Loucy (cell line): Measurements from ENCODE around the gene SLC9A6.
"Not testable (repeated sequence)": the region's sequence is repeated elsewhere in the genome, so short reads cannot be mapped to it uniquely, and the experiment has no call there.

Source experiments
- H2AFZ ChIP-seq: fragments of 200-600 bp; sonication (generic); 2 replicates; pipeline ENCODE4 v1.6.0; 2016; ENCODE audit warnings: antibody characterized with exemption, mild to moderate bottlenecking, low read length, moderate library complexity
- H3F3A ChIP-seq: fragments of 200-600 bp; 2 replicates; pipeline ENCODE4 v1.6.0; 2016; ENCODE audit warnings: antibody characterized with exemption, low read depth, mild to moderate bottlenecking
- H3K27me3 ChIP-seq: fragments of 200-600 bp; sonication (generic); 2 replicates; pipeline ENCODE4 v1.6.1; 2014; ENCODE audit warnings: low read length, mild to moderate bottlenecking; ENCODE audit not compliant: insufficient read depth, poor library complexity, severe bottlenecking
- H3K36me3 ChIP-seq: fragments of 200-600 bp; sonication (generic); 2 replicates; pipeline ENCODE4 v1.6.1; 2016; ENCODE audit warnings: low read length; ENCODE audit not compliant: insufficient read depth
- H3K4me1 ChIP-seq: fragments of 200-600 bp; sonication (generic); 2 replicates; pipeline ENCODE4 v1.5.1; 2014; ENCODE audit warnings: low read length, mild to moderate bottlenecking; ENCODE audit not compliant: insufficient read depth, poor library complexity, severe bottlenecking
- H3K4me2 ChIP-seq: fragments of 200-600 bp; sonication (generic); 2 replicates; pipeline ENCODE4 v1.6.0; 2014; ENCODE audit warnings: antibody characterized with exemption, low read length, low read depth, mild to moderate bottlenecking; ENCODE audit not compliant: poor library complexity, severe bottlenecking
- H3K4me3 ChIP-seq: fragments of 200-600 bp; sonication (generic); 2 replicates; pipeline ENCODE4 v1.5.1; 2014; ENCODE audit warnings: low read length, mild to moderate bottlenecking, mixed read lengths; ENCODE audit not compliant: poor library complexity, severe bottlenecking
- H3K79me2 ChIP-seq: fragments of 200-600 bp; sonication (generic); 2 replicates; pipeline ENCODE4 v1.6.1; 2014; ENCODE audit warnings: low read length; ENCODE audit not compliant: insufficient read depth
- H3K9ac ChIP-seq: fragments of 200-600 bp; sonication (generic); 2 replicates; pipeline ENCODE4 v1.6.0; 2014; ENCODE audit warnings: mild to moderate bottlenecking, low read depth, low read length, moderate library complexity; ENCODE audit not compliant: poor library complexity, severe bottlenecking
- H3K9me2 ChIP-seq: fragments of 200-600 bp; sonication (generic); replicated peaks from 2 replicates; pipeline ENCODE4 v1.6.1; 2016; ENCODE audit warnings: low read depth, low read length, mixed read lengths
- H3K9me3 ChIP-seq: fragments of 200-600 bp; sonication (generic); 2 replicates; pipeline ENCODE4 v1.6.1; 2014; ENCODE audit warnings: mild to moderate bottlenecking, antibody characterized with exemption, low read length, low read depth; ENCODE audit not compliant: insufficient read depth
- H4K20me1 ChIP-seq: fragments of 200-600 bp; sonication (generic); 2 replicates; pipeline ENCODE4 v1.6.0; 2014; ENCODE audit warnings: antibody characterized with exemption, low read length, mild to moderate bottlenecking; ENCODE audit not compliant: insufficient read depth, poor library complexity, severe bottlenecking
- CTCF ChIP-seq: fragments of 200-600 bp; sonication (generic); conservative IDR thresholded peaks from 2 replicates; pipeline ENCODE4 v1.5.1; 2014; ENCODE audit warnings: mild to moderate bottlenecking, antibody characterized with exemption, low read length
- EZH2phosphoT487 ChIP-seq: fragments of 200-600 bp; IDR thresholded peaks from 2 replicates; pipeline ENCODE4 v1.6.1; 2018; ENCODE audit warnings: antibody characterized with exemption, mild to moderate bottlenecking, moderate library complexity, borderline replicate concordance

The SLC9A6 gene

GRCh38 chrX:136047969-136048368, 62.7 kb downstream of the SLC9A6 start:
- Histone ChIP-seq H3K27me3 (no peaks in the 10 kb centered on the region), H4K20me1 (no peaks in the 10 kb centered on the region), H3K79me2 (no peaks in the 10 kb centered on the region), H3K9me2 (no peaks in the 10 kb centered on the region), H3K4me2 (no peak overlapping the region), H3K9ac (no peak overlapping the region), H3K36me3 (no peaks in the 10 kb centered on the region), H3F3A (no peaks in the 10 kb centered on the region), H3K4me1 (no peaks in the 10 kb centered on the region), H3K4me3 (no peak overlapping the region), H2AFZ (no peak overlapping the region), H3K9me3 (no peaks in the 10 kb centered on the region)
- no peak for TF ChIP-seq EZH2phosphoT487
- no peak for TF ChIP-seq CTCF

GRCh38 chrX:136048446-136048845, 63.2 kb downstream of the SLC9A6 start:
- H4K20me1 ChIP-seq: no peaks in the 10 kb centered on the region

GRCh38 chrX:136049608-136050007, 64.4 kb downstream of the SLC9A6 start:
- Histone ChIP-seq H3K4me1 (no peaks in the 10 kb centered on the region), H3K27me3 (no peaks in the 10 kb centered on the region), H3K4me2 (no peak overlapping the region), H3K79me2 (no peaks in the 10 kb centered on the region), H3K36me3 (no peaks in the 10 kb centered on the region), H3K4me3 (no peak overlapping the region), H2AFZ (no peak overlapping the region), H4K20me1 (no peaks in the 10 kb centered on the region), H3K9me3 (no peaks in the 10 kb centered on the region), H3K9ac (no peak overlapping the region), H3K9me2 (no peaks in the 10 kb centered on the region), H3F3A (no peaks in the 10 kb centered on the region)
- no peak for TF ChIP-seq CTCF
- TF ChIP-seq EZH2phosphoT487: no peak

More at GRCh38 chrX:136048446-136048845, 63.2 kb downstream of the SLC9A6 start:
- H3K9me2 ChIP-seq: no peaks in the 10 kb centered on the region
- TF ChIP-seq CTCF (no peak), EZH2phosphoT487 (no peak)
- no peak overlapping the region for H3K4me2 ChIP-seq
- H3K4me3 ChIP-seq: no peak overlapping the region
- H3K27me3 ChIP-seq: no peaks in the 10 kb centered on the region
- H3F3A ChIP-seq: no peaks in the 10 kb centered on the region
- no peak overlapping the region for H2AFZ ChIP-seq
- no peak overlapping the region for H3K9ac ChIP-seq
- H3K79me2 ChIP-seq: no peaks in the 10 kb centered on the region
- H3K4me1 ChIP-seq: no peaks in the 10 kb centered on the region
- no peaks in the 10 kb centered on the region for H3K9me3 ChIP-seq
- no peaks in the 10 kb centered on the region for H3K36me3 ChIP-seq

GRCh38 chrX:136050875-136051274, 65.6 kb downstream of the SLC9A6 start:
- H3K9me3 ChIP-seq, H3K9me2 ChIP-seq, H3F3A ChIP-seq, H3K27me3 ChIP-seq, H3K79me2 ChIP-seq, H3K9ac ChIP-seq, H2AFZ ChIP-seq, H3K4me2 ChIP-seq, H3K4me1 ChIP-seq, H3K4me3 ChIP-seq, H3K36me3 ChIP-seq, H4K20me1 ChIP-seq: not testable (repeated sequence)
